Type B pancreatic cell (in vitro differentiated cells): ENCODE measurements around the gene TSPO2. TPM values are rescaled to one million over a fixed set of nuclear protein-coding genes. Genes with fewer than 3 reads are reported as not detected.
A peak's percentile ranks its signal among the peaks of the same experiment; 100 is the strongest.

Source experiments
- DNase-seq: peaks from one replicate; pipeline ENCODE4 v3.0.0; 2021; ENCODE audit warnings: mixed read lengths; ENCODE audit not compliant: unreplicated experiment; ENCODE audit errors: extremely low spot score
- H3K27ac Mint-ChIP-seq: 2 replicates; pipeline ENCODE4 v1.8.0; 2021; ENCODE audit warnings: mild to moderate bottlenecking, mixed read lengths
- H3K27me3 Mint-ChIP-seq: 2 replicates; pipeline ENCODE4 v1.8.0; 2021; ENCODE audit warnings: mixed read lengths
- H3K36me3 Mint-ChIP-seq: 2 replicates; pipeline ENCODE4 v1.8.0; 2021; ENCODE audit warnings: mixed read lengths
- H3K4me1 Mint-ChIP-seq: one replicate; pipeline ENCODE4 v1.8.0; 2021; ENCODE audit warnings: mixed read lengths; ENCODE audit not compliant: unreplicated experiment
- H3K4me3 Mint-ChIP-seq: 2 replicates; pipeline ENCODE4 v1.8.0; 2021; ENCODE audit warnings: mild to moderate bottlenecking, mixed read lengths
- H3K9me3 Mint-ChIP-seq: 2 replicates; pipeline ENCODE4 v1.8.0; 2021; ENCODE audit warnings: mixed read lengths
- total RNA-seq: library from RNA; stranded (reverse); gene quantifications from 2 replicates; pipeline ENCODE4 v1.2.1, GENCODE V29; 2021; ENCODE audit warnings: low replicate concordance
- TF ChIP-seq, protein P1 (sequence below): fragments of 200-600 bp; sonication (generic); conservative IDR thresholded peaks from 2 replicates; pipeline ENCODE4 v1.5.0; 2021; ENCODE audit warnings: antibody characterized with exemption, mild to moderate bottlenecking

Gene TSPO2
- total RNA-seq, 1 donor from 2014 or later = not detected

DNA sequence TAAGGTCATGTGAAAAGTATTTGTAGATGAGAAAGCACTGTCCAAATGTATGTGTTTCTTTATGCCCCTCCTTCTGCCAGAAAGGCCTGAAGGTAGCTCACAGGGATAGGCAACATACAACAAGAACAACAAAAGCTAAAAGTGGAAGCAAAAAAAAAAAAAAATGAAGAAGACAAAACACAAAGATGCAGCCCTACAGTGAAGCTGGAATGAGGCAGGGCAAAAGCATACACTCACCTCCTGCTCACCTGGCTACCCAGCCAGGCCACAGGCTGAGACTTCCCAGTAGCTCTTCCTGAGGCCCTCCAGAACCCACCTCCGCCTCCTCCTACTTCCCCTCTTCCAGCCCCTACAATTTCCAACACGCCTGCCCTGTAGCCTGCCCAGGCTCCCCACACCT is 5.7 kb upstream of the TSPO2 start:
- Mint-ChIP-seq H3K27ac (peak overlapping the region; percentile 90), H3K9me3 (no peaks in the 10 kb centered on the region), H3K36me3 (no peaks in the 10 kb centered on the region), H3K27me3 (no peaks in the 10 kb centered on the region), H3K4me1 (peaks cover 24% of the 10 kb centered on the region), H3K4me3 (peak overlapping the region; percentile 6)
- TF ChIP-seq, protein P1, sequence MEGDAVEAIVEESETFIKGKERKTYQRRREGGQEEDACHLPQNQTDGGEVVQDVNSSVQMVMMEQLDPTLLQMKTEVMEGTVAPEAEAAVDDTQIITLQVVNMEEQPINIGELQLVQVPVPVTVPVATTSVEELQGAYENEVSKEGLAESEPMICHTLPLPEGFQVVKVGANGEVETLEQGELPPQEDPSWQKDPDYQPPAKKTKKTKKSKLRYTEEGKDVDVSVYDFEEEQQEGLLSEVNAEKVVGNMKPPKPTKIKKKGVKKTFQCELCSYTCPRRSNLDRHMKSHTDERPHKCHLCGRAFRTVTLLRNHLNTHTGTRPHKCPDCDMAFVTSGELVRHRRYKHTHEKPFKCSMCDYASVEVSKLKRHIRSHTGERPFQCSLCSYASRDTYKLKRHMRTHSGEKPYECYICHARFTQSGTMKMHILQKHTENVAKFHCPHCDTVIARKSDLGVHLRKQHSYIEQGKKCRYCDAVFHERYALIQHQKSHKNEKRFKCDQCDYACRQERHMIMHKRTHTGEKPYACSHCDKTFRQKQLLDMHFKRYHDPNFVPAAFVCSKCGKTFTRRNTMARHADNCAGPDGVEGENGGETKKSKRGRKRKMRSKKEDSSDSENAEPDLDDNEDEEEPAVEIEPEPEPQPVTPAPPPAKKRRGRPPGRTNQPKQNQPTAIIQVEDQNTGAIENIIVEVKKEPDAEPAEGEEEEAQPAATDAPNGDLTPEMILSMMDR = no peak
- DNase-seq = no peak

DNA sequence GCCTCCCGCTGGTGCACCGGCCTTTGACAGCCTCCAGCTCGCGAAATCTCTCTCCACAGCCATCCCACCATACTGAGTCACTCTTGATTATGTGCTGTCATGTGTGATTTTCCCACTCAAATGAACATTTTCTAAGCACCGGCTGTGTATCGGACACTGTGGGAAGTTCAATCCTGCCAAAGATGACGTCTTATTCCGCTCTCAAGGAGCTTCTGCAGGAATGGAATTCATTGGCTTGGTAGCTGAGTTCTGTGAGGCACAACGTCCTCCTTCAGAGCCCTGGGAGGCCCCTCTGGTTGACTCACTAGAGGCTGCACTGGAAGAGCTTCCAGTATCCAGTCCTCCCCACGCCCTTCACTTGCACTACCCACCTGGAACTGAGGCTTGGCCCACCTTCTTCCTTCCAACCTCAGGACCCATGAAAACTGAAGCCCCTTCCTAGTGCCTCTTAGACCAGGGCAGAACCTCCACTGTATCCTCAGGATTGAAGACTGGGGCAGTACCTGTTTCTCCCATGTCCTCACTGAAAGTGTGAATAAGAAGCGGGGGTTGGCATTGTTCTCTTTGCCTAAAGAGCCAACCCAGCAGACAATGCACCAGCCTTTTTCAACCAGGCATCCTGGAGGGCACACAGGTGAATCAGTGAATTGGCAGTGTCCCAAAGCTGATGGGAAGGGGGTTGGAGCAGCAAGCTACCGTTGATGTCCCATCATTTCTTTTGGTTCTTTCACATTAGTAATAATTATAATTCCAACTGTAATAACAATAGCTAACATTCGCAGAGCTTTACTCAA is 5.0 kb upstream of the TSPO2 start:
- TF ChIP-seq, protein P1 = no peak
- DNase-seq = no peak
- H3K36me3 Mint-ChIP-seq = no peaks in the 10 kb centered on the region
- peak overlapping the region; percentile 6 for H3K4me3 Mint-ChIP-seq
- no peaks in the 10 kb centered on the region for H3K27me3 Mint-ChIP-seq
- H3K27ac Mint-ChIP-seq = peak overlapping the region; percentile 90
- peaks cover 24% of the 10 kb centered on the region for H3K4me1 Mint-ChIP-seq
- no peaks in the 10 kb centered on the region for H3K9me3 Mint-ChIP-seq

DNA sequence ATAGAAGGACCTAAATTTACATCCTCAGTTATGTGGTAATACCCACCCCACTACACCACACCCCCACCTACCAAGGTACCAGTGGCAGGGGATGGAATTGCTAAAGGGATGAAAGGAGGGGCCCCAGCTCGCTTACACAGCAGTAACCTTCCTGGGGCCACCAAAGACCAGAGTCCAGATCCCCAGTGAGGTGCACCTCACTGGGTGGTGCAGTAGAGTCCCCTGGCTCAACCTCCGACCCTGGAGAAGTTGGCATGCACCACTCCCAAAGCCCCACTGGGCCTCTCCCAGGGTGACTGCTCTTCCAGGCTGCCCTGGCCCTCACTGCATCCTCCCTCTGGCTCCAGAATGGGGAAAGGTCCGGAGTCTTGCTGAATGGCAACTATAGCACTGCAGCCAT is 4.1 kb upstream of the TSPO2 start:
- H3K9me3 Mint-ChIP-seq = no peaks in the 10 kb centered on the region
- H3K4me3 Mint-ChIP-seq = no peak overlapping the region
- no peak overlapping the region for H3K27ac Mint-ChIP-seq
- no peaks in the 10 kb centered on the region for H3K27me3 Mint-ChIP-seq
- no peaks in the 10 kb centered on the region for H3K36me3 Mint-ChIP-seq
- TF ChIP-seq, protein P1 = no peak
- no peak for DNase-seq
- peaks cover 24% of the 10 kb centered on the region for H3K4me1 Mint-ChIP-seq

DNA sequence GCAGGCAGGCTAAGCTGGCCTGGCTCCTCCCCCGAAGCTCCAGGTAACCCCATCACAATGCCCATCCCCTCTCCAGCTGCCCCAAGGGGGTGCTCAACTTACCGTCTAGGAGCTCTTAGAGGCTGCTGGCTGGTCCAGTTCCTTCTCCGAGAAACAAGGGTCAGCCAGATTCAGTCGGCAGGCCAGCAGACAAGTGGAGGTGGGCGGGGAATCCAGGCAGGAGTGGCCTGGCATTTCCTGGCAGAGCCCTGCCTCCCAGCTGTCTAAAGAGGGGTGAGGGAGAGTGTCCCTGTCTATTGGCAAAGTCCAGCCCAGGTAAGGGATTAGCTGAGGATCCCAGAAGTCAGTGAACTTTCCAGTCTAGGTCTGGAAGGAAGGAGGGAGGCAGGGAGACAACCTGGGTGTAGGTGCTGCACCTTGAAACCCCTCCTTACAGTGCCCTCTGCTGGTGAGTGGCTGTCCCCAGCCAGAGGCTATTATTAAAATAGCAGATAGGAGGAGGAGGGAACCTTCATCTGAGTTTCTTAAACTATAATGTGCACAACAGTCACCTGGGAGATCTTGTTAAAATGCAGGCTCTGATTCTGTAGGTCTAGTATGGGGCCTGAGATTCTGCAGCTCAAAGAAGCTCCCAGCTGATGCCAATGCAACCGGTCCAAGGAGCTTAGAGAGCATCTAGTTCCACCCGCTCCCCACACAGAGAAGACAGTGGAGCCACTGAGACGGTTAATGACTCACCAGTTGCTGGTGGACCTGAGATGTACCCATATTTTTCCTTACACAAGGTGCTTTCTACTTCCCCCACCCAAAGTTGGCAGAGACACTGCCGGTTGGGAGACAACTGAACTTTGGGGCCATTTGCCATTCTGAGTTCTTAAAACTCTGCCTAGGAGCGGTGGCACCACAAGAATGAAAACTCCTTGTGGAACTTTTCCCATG is 2.9 kb upstream of the TSPO2 start, which contains the start of gene UNC5CL:
Gene UNC5CL (minus strand): TSS at position 162 of the 939 bp plus-strand sequence. CDS start 4,147 bp downstream, outside the sequence.
- no peaks in the 10 kb centered on the region for H3K36me3 Mint-ChIP-seq
- H3K4me3 Mint-ChIP-seq = peak within 1 kb of the TSS; percentile 74
- DNase-seq = no peak
- H3K9me3 Mint-ChIP-seq = no peaks in the 10 kb centered on the region
- TF ChIP-seq, protein P1 = peak; percentile 73
- peaks cover 24% of the 10 kb centered on the region for H3K4me1 Mint-ChIP-seq
- H3K27me3 Mint-ChIP-seq = no peaks in the 10 kb centered on the region
- H3K27ac Mint-ChIP-seq = peak within 1 kb of the TSS; percentile 63

DNA sequence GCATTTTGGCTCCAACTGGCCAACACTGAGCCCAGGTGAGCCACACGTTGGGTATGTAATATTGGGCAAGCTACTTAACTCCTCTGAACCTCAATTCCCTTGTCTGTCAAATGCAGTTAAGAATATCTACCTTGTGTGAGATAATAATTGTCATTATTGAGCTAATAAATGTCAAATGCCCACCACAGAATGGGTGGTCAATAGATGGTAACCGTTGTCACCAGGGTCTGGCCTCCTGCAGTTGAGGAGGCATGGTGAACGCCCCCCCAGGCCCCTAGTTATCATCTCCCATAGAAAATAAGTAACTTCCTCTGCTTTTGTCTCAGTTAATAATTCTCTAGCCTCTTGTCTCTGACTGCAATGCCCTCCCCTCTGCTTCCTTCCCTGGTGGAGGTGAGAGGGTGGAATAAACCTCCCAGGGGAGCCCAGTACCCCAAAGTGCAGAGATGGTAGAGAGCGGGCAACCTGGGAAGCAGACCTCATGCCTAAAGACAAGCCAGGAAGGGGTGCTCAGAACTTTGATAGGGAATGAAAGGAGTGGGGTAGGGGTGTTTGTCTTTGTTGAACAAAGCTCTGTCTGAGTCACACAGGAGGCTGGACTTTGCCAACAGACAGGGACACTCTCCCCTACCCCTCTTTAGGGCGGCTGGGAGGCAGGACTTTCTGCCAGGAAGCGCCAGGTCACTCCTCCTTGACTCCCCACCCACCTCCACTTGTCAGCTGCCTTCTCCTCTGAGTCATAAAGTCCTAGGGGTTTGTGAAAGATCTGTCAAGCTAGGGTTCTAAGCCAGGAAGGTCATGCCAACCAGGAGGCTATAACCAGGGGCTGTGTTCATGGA is 1.9 kb upstream of the TSPO2 start:
- H3K27me3 Mint-ChIP-seq = no peaks in the 10 kb centered on the region
- TF ChIP-seq, protein P1 = no peak

More for the DNA sequence above, 1.9 kb upstream of the TSPO2 start:
- peaks cover 24% of the 10 kb centered on the region for H3K4me1 Mint-ChIP-seq
- H3K9me3 Mint-ChIP-seq = no peaks in the 10 kb centered on the region
- peak overlapping the region; percentile 63 for H3K27ac Mint-ChIP-seq
- no peaks in the 10 kb centered on the region for H3K36me3 Mint-ChIP-seq
- no peak for DNase-seq
- peak overlapping the region; percentile 34 for H3K4me3 Mint-ChIP-seq
